Uterus (tissue), 4 donors: ENCODE measurements around the gene SUFU. TPM values are rescaled to one million over a fixed set of nuclear protein-coding genes. Genes with fewer than 3 reads are reported as not detected.

ENCODE experiments used
- DNase-seq, 2 donors: peaks; one replicate each; pipeline ENCODE4 v3.0.0-alpha.2; 2019 to 2020
- H3K27ac ChIP-seq, 2 donors: fragments of 200-600 bp; sonication (generic); 1 replicate in 1 of 2; 2 replicates in 1 of 2; pipeline ENCODE4 v1.5.1; 2016 to 2018
- H3K27me3 ChIP-seq, 2 donors: fragments of 200-600 bp; sonication (generic); one replicate each; pipeline ENCODE4 v1.5.1; 2018 to 2019; ENCODE audit warnings: control low read depth in 1 of 2
- H3K36me3 ChIP-seq, 2 donors: fragments of 200-600 bp; sonication (generic); one replicate each; pipeline ENCODE4 v1.5.1; 2019; ENCODE audit warnings: control low read depth in 1 of 2
- H3K4me1 ChIP-seq, 2 donors: fragments of 200-600 bp; sonication (generic); one replicate each; pipeline ENCODE4 v1.5.1; 2018 to 2019; ENCODE audit warnings: control low read depth in 1 of 2
- H3K4me3 ChIP-seq, 2 donors: fragments of 200-600 bp; sonication (generic); 1 replicate in 1 of 2; 2 replicates in 1 of 2; pipeline ENCODE4 v1.5.1; 2018 to 2019; ENCODE audit warnings: mild to moderate bottlenecking in 1 of 2
- H3K9me3 ChIP-seq, 2 donors: fragments of 200-600 bp; sonication (generic); one replicate each; pipeline ENCODE4 v1.5.1; 2019; ENCODE audit warnings: control low read depth in 1 of 2
- POLR2A ChIP-seq, 2 donors: fragments of 450-650 bp; IDR thresholded peaks; one replicate each; pipeline ENCODE4 v1.6.1; 2016; ENCODE audit warnings: antibody characterized with exemption in 2 of 2, mild to moderate bottlenecking in 1 of 2, moderate library complexity in 1 of 2
- intact Hi-C: fragments of 100-400 bp; cut with DNase I; formaldehyde crosslinking; loops from one replicate; pipeline ENCODE4 v1.15.1; 2023; ENCODE audit warnings: low total_unique reads
- total RNA-seq, 4 donors: library from RNA; depleted of rRNA in 3 of 4; stranded (reverse); fragments of >200 nt in 3 of 4; gene quantifications; one replicate each; pipeline versions ENCODE4 v1.1.0 to v1.2.4, GENCODE V29; 2014 to 2023
- TF ChIP-seq, protein P1 (sequence below), 4 experiments: fragments of 200-600 bp in 2 of 4; fragments of 450-650 bp in 2 of 4; sonication (generic) in 2 of 4; IDR thresholded peaks; one replicate each; pipeline ENCODE4 v1.5.1; 2016 to 2019; ENCODE audit warnings: antibody characterized with exemption in 4 of 4, mild to moderate bottlenecking in 2 of 4, moderate library complexity in 1 of 4
- donor health status: DM: yes; HTN: yes; CAD: no.

The SUFU gene
- total RNA-seq, 4 donors from 2014 or later, result 2.8 to 20.7 (median 12.3) TPM

GRCh38 chr10:102501201-102502028, 2.4 kb upstream of the SUFU start:
- intact Hi-C loops, result loop anchor here (10.0 kb wide), 1 partner anchor 83 kb away; no protein-coding TSS in a partner anchor
- TF ChIP-seq POLR2A (IDR thresholded peaks at IDR 0.05), result no peak
- TF ChIP-seq, protein P1, sequence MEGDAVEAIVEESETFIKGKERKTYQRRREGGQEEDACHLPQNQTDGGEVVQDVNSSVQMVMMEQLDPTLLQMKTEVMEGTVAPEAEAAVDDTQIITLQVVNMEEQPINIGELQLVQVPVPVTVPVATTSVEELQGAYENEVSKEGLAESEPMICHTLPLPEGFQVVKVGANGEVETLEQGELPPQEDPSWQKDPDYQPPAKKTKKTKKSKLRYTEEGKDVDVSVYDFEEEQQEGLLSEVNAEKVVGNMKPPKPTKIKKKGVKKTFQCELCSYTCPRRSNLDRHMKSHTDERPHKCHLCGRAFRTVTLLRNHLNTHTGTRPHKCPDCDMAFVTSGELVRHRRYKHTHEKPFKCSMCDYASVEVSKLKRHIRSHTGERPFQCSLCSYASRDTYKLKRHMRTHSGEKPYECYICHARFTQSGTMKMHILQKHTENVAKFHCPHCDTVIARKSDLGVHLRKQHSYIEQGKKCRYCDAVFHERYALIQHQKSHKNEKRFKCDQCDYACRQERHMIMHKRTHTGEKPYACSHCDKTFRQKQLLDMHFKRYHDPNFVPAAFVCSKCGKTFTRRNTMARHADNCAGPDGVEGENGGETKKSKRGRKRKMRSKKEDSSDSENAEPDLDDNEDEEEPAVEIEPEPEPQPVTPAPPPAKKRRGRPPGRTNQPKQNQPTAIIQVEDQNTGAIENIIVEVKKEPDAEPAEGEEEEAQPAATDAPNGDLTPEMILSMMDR (IDR thresholded peaks at IDR 0.05), result no peak
- DNase-seq, result no peak
- peak overlapping the region; percentile 95 to 98 for H3K4me3 ChIP-seq
- H3K27ac ChIP-seq, result peak overlapping the region; percentile 71 to 95
- no peaks in the 10 kb centered on the region for H3K4me1 ChIP-seq
- no peaks in the 10 kb centered on the region for H3K36me3 ChIP-seq
- H3K27me3 ChIP-seq, result no peaks in the 10 kb centered on the region
- no peaks in the 10 kb centered on the region for H3K9me3 ChIP-seq

DNA sequence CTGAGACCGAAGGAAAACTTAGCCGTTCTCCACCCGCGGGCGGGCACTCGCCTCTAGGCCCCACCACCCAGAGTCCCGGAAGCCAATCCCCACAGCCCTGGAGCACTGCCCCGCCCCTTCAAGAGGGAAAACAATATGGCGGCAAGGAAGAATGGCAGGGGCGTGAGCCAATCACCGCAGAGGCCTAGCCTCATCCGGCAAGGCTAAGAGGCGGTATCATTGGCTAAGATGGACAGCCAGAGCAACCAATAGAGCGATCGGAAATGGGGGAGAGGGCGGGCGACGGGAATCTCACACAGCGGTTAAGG, 1.8 kb upstream of the SUFU start:
- peak overlapping the region; percentile 95 to 98 for H3K4me3 ChIP-seq
- TF ChIP-seq, protein P1 (IDR thresholded peaks at IDR 0.05), result no peak
- peak in 1 of 2 donors; percentile 45 for TF ChIP-seq POLR2A (IDR thresholded peaks at IDR 0.05)
- no peaks in the 10 kb centered on the region for H3K9me3 ChIP-seq
- no peaks in the 10 kb centered on the region for H3K27me3 ChIP-seq
- H3K36me3 ChIP-seq, result no peaks in the 10 kb centered on the region
- intact Hi-C loops, result loop anchor here (10.0 kb wide), 1 partner anchor 83 kb away; no protein-coding TSS in a partner anchor
- no peaks in the 10 kb centered on the region for H3K4me1 ChIP-seq
- peak; percentile 99 to 100 for DNase-seq
- H3K27ac ChIP-seq, result peak overlapping the region; percentile 95 to 98

DNA sequence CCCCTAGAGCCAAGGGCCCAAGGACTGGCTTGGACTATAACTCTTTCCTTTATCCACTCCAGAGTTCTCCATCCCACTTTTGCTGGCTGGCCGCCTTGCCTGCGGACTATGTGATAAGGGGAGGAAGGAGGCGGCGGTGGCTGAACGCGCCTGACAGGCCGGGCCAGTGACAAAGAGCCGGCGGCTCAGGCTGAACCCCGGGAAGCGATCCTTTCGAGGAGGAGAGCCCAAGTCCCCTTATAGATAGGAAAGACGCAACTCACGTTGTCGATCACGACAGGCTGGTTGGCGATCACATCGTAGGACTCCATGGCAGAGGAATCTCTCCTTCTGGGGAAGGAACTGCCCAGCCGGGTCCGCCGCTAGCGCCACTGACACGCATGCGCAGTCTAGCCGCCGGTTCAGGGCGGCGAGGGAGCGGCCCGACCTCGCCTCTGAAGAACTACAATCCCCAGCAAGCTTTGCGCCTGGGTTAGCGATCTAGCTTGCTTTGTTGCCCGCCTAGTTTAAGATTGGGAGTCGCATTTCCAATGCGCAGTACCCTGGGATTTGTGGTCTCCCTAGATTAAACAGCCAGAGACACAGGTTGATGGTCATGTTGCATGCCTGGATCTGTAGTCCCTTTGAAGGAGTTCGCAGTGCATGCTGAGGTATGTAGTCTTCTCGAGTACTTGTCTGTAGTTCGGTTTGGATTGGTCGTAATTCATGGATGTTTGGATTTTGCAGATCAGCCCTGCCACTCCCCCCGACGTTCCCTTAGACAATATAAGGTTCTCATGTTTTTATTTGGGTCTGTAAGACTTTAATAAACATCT, 1.2 kb upstream of the SUFU start, which contains the start of gene ACTR1A:
Gene ACTR1A, minus strand, starts transcription at position 376 of the 815 bp plus-strand sequence. Its CDS starts 65 bp downstream, at position 311.
- Histone ChIP-seq H3K4me1 (no peaks in the 10 kb centered on the region), H3K36me3 (no peaks in the 10 kb centered on the region), H3K27me3 (no peaks in the 10 kb centered on the region), H3K4me3 (peak within 1 kb of the TSS; percentile 95 to 98), H3K9me3 (no peaks in the 10 kb centered on the region), H3K27ac (peak within 1 kb of the TSS; percentile 95 to 98)
- TF ChIP-seq, protein P1 (IDR thresholded peaks at IDR 0.05), result no peak
- TF ChIP-seq POLR2A (IDR thresholded peaks at IDR 0.05), result peak; percentile 57 to 87
- DNase-seq, result peak; percentile 96 to 98
- intact Hi-C loops, result loop anchor here (10.0 kb wide), 1 partner anchor 82 kb away; no protein-coding TSS in a partner anchor

DNA sequence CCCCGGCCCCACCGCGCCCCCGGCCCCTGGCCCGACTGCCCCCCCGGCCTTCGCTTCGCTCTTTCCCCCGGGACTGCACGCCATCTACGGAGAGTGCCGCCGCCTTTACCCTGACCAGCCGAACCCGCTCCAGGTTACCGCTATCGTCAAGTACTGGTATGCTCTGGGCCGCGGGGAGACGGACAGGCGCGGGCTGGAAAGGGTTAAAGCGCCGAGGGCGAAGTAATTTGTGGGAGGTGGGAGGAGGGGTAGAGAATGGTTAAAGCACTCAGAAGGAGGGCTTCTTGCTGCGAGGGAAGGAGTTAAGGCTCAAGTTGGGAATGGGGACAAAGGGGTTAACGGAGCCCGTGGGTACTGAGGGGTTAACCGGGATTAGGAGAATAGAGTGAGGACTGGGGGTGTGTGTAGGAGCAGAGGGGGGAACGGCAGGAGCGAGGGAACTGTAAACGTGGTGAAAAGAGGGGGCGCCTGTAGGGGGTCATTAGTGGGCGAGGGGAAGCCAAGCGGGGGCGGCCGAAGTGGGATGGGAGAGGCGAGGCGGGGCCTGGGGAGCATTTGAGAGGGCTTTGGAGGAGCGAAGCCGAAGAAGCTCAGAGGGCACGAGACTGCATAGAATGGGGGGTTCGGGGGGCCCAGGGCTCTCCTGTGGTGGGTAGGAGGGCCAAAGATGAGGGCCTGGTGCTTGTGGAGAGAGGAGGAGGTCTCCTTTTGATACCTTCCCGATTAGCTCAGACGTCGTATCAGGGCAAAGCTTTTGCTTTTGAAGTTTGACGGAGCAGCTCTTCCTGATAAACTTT, 605 bp downstream of the SUFU start:
- H3K9me3 ChIP-seq, result no peaks in the 10 kb centered on the region
- peak overlapping the region; percentile 72 to 87 for H3K27ac ChIP-seq
- no peaks in the 10 kb centered on the region for H3K4me1 ChIP-seq
- TF ChIP-seq, protein P1 (IDR thresholded peaks at IDR 0.05), result no peak
- TF ChIP-seq POLR2A (IDR thresholded peaks at IDR 0.05), result no peak
- H3K4me3 ChIP-seq, result peak overlapping the region; percentile 58 to 99
- peak; percentile 43 to 52 for DNase-seq
- no peaks in the 10 kb centered on the region for H3K27me3 ChIP-seq
- H3K36me3 ChIP-seq, result no peaks in the 10 kb centered on the region
- intact Hi-C loops, result loop anchor here (10.0 kb wide), 1 partner anchor 80 kb away; no protein-coding TSS in a partner anchor
